ENCODE measurements around the gene SPATA16. TPM values are rescaled to one million over a fixed set of nuclear protein-coding genes. Genes with fewer than 3 reads are reported as not detected.

The SPATA16 gene
- total RNA-seq, 1 experiment from 2014 or later, result not detected

- Histone ChIP-seq H3K36me3 (no peaks in the 10 kb centered on the region), H3K27me3 (replicated peaks) (no peaks in the 10 kb centered on the region), H3K9me3 (replicated peaks) (no peaks in the 10 kb centered on the region), H3K4me3 (no peak overlapping the region), H3K27ac (no peak overlapping the region), H3K4me1 (replicated peaks) (no peaks in the 10 kb centered on the region)
- DNase-seq (ENCODE audit: low read depth in 1 of 2, low spot score in 2 of 2), result no peak
Measured at GRCh38 chr3:172939651-172940293, 201.3 kb downstream of the SPATA16 start.

GRCh38 chr3:172938788-172939187 is 202.2 kb downstream of the SPATA16 start:
- Histone ChIP-seq H3K27me3 (replicated peaks) (no peaks in the 10 kb centered on the region), H3K27ac (no peak overlapping the region), H3K4me3 (no peak overlapping the region), H3K9me3 (replicated peaks) (no peaks in the 10 kb centered on the region), H3K4me1 (replicated peaks) (no peaks in the 10 kb centered on the region), H3K36me3 (no peaks in the 10 kb centered on the region)
- DNase-seq (ENCODE audit: low read depth in 1 of 2, low spot score in 2 of 2), result no peak

- Histone ChIP-seq H3K9me3 (replicated peaks) (no peaks in the 10 kb centered on the region), H3K27ac (no peak overlapping the region), H3K36me3 (no peaks in the 10 kb centered on the region), H3K4me1 (replicated peaks) (no peaks in the 10 kb centered on the region), H3K27me3 (replicated peaks) (no peaks in the 10 kb centered on the region; the same call in 1 of the 2 replicates), H3K4me3 (no peak overlapping the region)
- DNase-seq (ENCODE audit: low read depth in 1 of 2, low spot score in 2 of 2), result no peak
Measured at GRCh38 chr3:172931746-172932285, 209.2 kb downstream of the SPATA16 start.

- H3K27me3 ChIP-seq (replicated peaks), result no peaks in the 10 kb centered on the region; the same call in 1 of the 2 replicates
- H3K4me1 ChIP-seq (replicated peaks), result no peaks in the 10 kb centered on the region
- no peak overlapping the region for H3K4me3 ChIP-seq
- no peaks in the 10 kb centered on the region for H3K36me3 ChIP-seq
- no peak for DNase-seq (ENCODE audit: low read depth in 1 of 2, low spot score in 2 of 2)
- no peak overlapping the region for H3K27ac ChIP-seq
- H3K9me3 ChIP-seq (replicated peaks), result no peaks in the 10 kb centered on the region
Measured at GRCh38 chr3:172929451-172929850, 211.6 kb downstream of the SPATA16 start.

- no peak overlapping the region for H3K4me3 ChIP-seq
- H3K4me1 ChIP-seq (replicated peaks), result no peaks in the 10 kb centered on the region
- H3K36me3 ChIP-seq, result no peaks in the 10 kb centered on the region
- no peaks in the 10 kb centered on the region; the same call in 1 of the 2 replicates for H3K27me3 ChIP-seq (replicated peaks)
- H3K9me3 ChIP-seq (replicated peaks), result no peaks in the 10 kb centered on the region
- DNase-seq (ENCODE audit: low read depth in 1 of 2, low spot score in 2 of 2), result no peak
- H3K27ac ChIP-seq, result no peak overlapping the region
Measured at GRCh38 chr3:172924546-172924945, 216.5 kb downstream of the SPATA16 start.

- no peaks in the 10 kb centered on the region for H3K36me3 ChIP-seq
- H3K4me1 ChIP-seq (replicated peaks), result peaks cover 41% of the 10 kb centered on the region
- no peak overlapping the region for H3K4me3 ChIP-seq
- no peak overlapping the region; the same call in 1 of the 2 replicates for H3K27ac ChIP-seq
- no peaks in the 10 kb centered on the region for H3K9me3 ChIP-seq (replicated peaks)
- DNase-seq (ENCODE audit: low read depth in 1 of 2, low spot score in 2 of 2), result no peak
- no peaks in the 10 kb centered on the region for H3K27me3 ChIP-seq (replicated peaks)
Measured at GRCh38 chr3:172919297-172919683, 221.7 kb downstream of the SPATA16 start.

GRCh38 chr3:172918568-172919296 is 222.3 kb downstream of the SPATA16 start:
- peaks cover 41% of the 10 kb centered on the region for H3K4me1 ChIP-seq (replicated peaks)
- no peak overlapping the region for H3K4me3 ChIP-seq
- H3K27ac ChIP-seq, result peak overlapping the region; percentile 81
- no peaks in the 10 kb centered on the region for H3K27me3 ChIP-seq (replicated peaks)
- H3K9me3 ChIP-seq (replicated peaks), result no peaks in the 10 kb centered on the region
- no peak for DNase-seq (ENCODE audit: low read depth in 1 of 2, low spot score in 2 of 2)
- H3K36me3 ChIP-seq, result no peaks in the 10 kb centered on the region

DNA sequence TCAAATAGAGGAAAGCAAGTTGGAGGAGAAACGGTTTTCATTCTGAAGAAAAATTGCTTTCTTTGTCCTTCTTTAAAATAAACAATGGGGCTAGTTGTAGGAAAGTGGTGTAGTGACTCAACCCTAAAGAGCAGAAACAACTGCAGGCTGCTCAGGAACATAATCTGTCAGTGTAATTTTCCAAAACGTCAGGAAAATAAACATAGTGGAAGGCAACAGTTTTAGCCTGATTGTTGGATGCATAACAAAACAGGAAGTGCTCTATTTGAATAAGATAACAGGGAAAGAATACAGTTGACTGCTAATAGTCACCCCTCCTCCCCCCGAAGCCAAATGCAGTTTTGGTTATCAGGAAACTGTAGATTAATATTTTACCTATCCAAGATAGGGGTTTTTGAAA is 222.9 kb downstream of the SPATA16 start:
- no peak overlapping the region for H3K4me3 ChIP-seq
- peak; percentile 52 to 85 for DNase-seq (ENCODE audit: low read depth in 1 of 2, low spot score in 2 of 2)
- H3K27me3 ChIP-seq (replicated peaks), result no peaks in the 10 kb centered on the region
- peak overlapping the region; percentile 81 for H3K27ac ChIP-seq
- H3K9me3 ChIP-seq (replicated peaks), result no peaks in the 10 kb centered on the region
- no peaks in the 10 kb centered on the region for H3K36me3 ChIP-seq
- H3K4me1 ChIP-seq (replicated peaks), result peaks cover 41% of the 10 kb centered on the region

- H3K4me3 ChIP-seq, result no peak overlapping the region
- H3K4me1 ChIP-seq (replicated peaks), result peaks cover 41% of the 10 kb centered on the region
- no peak overlapping the region for H3K27ac ChIP-seq
- no peaks in the 10 kb centered on the region for H3K9me3 ChIP-seq (replicated peaks)
- H3K27me3 ChIP-seq (replicated peaks), result no peaks in the 10 kb centered on the region
- no peaks in the 10 kb centered on the region for H3K36me3 ChIP-seq
- no peak for DNase-seq (ENCODE audit: low read depth in 1 of 2, low spot score in 2 of 2)
Measured at GRCh38 chr3:172915911-172916514, 225.0 kb downstream of the SPATA16 start.

DNA sequence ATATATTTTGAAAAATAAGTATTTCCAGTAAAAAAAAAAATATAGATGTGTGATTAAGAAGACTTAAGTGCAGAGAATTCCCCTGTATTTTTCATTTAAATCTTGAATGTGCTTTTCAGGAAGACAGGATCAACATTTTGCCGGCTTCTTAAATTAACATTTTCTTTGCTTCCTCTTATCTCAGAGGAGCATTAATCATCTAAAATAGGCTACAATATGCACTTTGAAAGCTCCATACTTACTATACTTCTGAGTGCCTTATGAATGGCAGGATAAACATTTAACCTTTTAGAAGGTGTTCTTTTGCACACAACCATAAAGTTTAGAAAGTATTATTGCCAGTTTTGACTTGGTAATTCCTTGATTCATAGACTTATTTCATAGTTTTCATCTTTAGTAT is 226.2 kb downstream of the SPATA16 start:
- Histone ChIP-seq H3K4me3 (no peak overlapping the region), H3K4me1 (replicated peaks) (peaks cover 41% of the 10 kb centered on the region), H3K27me3 (replicated peaks) (no peaks in the 10 kb centered on the region), H3K27ac (no peak overlapping the region), H3K9me3 (replicated peaks) (no peaks in the 10 kb centered on the region), H3K36me3 (no peaks in the 10 kb centered on the region)
- DNase-seq (ENCODE audit: low read depth in 1 of 2, low spot score in 2 of 2), result no peak

DNA sequence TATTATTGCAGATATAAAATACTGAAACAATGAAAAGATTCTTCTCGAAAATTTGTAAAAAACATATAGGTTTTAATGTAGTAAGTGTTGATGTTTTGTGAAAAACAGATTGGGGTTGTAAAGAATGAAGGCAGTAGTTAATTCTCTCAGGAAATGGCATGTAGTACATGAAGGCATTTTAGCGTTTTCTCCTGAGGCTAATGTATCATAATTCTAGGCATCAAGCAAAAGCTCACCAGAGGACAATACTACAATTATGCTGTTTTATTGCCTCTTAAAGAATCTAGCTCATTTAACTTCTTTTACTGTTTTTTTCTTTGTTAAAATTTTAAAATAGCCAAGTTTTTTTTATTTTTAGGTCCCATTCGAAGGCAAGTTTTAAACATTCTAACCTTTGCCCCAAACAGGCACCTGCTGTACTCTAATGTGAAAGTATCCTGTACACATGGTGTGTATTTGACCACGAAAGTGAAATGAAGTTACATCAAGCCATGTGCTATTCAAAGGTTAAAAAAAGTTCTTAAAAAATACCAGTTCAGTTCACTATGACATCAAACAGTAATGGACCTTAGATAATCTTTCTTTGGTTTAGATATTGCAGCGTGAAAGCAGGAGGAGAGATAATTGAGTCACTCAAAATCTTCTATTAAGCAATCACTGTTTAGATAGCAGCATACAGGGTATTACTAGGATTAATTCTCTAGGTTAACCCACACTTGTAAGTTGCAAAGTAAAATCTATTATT is 227.0 kb downstream of the SPATA16 start:
- Histone ChIP-seq H3K36me3 (no peaks in the 10 kb centered on the region), H3K27ac (no peak overlapping the region), H3K4me1 (replicated peaks) (peaks cover 39% of the 10 kb centered on the region), H3K27me3 (replicated peaks) (no peaks in the 10 kb centered on the region), H3K4me3 (no peak overlapping the region), H3K9me3 (replicated peaks) (no peaks in the 10 kb centered on the region)
- DNase-seq (ENCODE audit: low read depth in 1 of 2, low spot score in 2 of 2), result no peak

- no peak for DNase-seq (ENCODE audit: low read depth in 1 of 2, low spot score in 2 of 2)
- no peak overlapping the region for H3K27ac ChIP-seq
- H3K4me3 ChIP-seq, result no peak overlapping the region
- peaks cover 14% of the 10 kb centered on the region for H3K4me1 ChIP-seq (replicated peaks)
- H3K9me3 ChIP-seq (replicated peaks), result no peaks in the 10 kb centered on the region
- no peaks in the 10 kb centered on the region for H3K36me3 ChIP-seq
- H3K27me3 ChIP-seq (replicated peaks), result no peaks in the 10 kb centered on the region
Measured at GRCh38 chr3:172911142-172911541, 229.9 kb downstream of the SPATA16 start.

GRCh38 chr3:172908771-172909270 is 232.2 kb downstream of the SPATA16 start:
- Histone ChIP-seq H3K9me3 (replicated peaks) (no peaks in the 10 kb centered on the region), H3K4me1 (replicated peaks) (no peaks in the 10 kb centered on the region), H3K27me3 (replicated peaks) (no peaks in the 10 kb centered on the region), H3K4me3 (no peak overlapping the region), H3K27ac (no peak overlapping the region), H3K36me3 (no peaks in the 10 kb centered on the region)
- DNase-seq (ENCODE audit: low read depth in 1 of 2, low spot score in 2 of 2), result no peak
